ENCODE results near the gene SLC22A31.

SLC22A31 gene

GRCh38 chr16:89219365-89219764, 19.0 kb upstream of the SLC22A31 start:
- in situ Hi-C loops (cut with HindIII; ENCODE audit: low pct_ligation_motif_present, low pct_unique_long_range_greater_than_20kb, low sequenced_read_pairs) = no loop called here
- no peak for DNase-seq

GRCh38 chr16:89217388-89218191, 17.3 kb upstream of the SLC22A31 start, which contains the start of gene ZNF778:
TSS of gene ZNF778 (plus strand) at chr16:89217703. CDS start at chr16:89221128, 3,425 bp downstream.
- DNase-seq = peak; percentile 91
- in situ Hi-C loops (cut with HindIII; ENCODE audit: low pct_ligation_motif_present, low pct_unique_long_range_greater_than_20kb, low sequenced_read_pairs) = no loop called here

GRCh38 chr16:89217138-89217387, 16.7 kb upstream of the SLC22A31 start:
- DNase-seq = no peak
- in situ Hi-C loops (cut with HindIII; ENCODE audit: low pct_ligation_motif_present, low pct_unique_long_range_greater_than_20kb, low sequenced_read_pairs) = no loop called here

- in situ Hi-C loops (cut with HindIII; ENCODE audit: low pct_ligation_motif_present, low pct_unique_long_range_greater_than_20kb, low sequenced_read_pairs) = no loop called here
- DNase-seq = peak; percentile 85
These were observed 16.2 kb upstream of the SLC22A31 start for GRCh38 chr16:89216315-89217137.

GRCh38 chr16:89210904-89211515, 10.7 kb upstream of the SLC22A31 start:
- DNase-seq = no peak
- in situ Hi-C loops (cut with HindIII; ENCODE audit: low pct_ligation_motif_present, low pct_unique_long_range_greater_than_20kb, low sequenced_read_pairs) = no loop called here

GRCh38 chr16:89210165-89210903, 10.0 kb upstream of the SLC22A31 start:
- in situ Hi-C loops (cut with HindIII; ENCODE audit: low pct_ligation_motif_present, low pct_unique_long_range_greater_than_20kb, low sequenced_read_pairs) = no loop called here
- DNase-seq = no peak

GRCh38 chr16:89209522-89210044, 9.2 kb upstream of the SLC22A31 start:
- in situ Hi-C loops (cut with HindIII; ENCODE audit: low pct_ligation_motif_present, low pct_unique_long_range_greater_than_20kb, low sequenced_read_pairs) = no loop called here
- DNase-seq = no peak

- in situ Hi-C loops (cut with HindIII; ENCODE audit: low pct_ligation_motif_present, low pct_unique_long_range_greater_than_20kb, low sequenced_read_pairs) = no loop called here
- no peak for DNase-seq
These were observed 7.7 kb upstream of the SLC22A31 start for GRCh38 chr16:89207993-89208392.

- in situ Hi-C loops (cut with HindIII; ENCODE audit: low pct_ligation_motif_present, low pct_unique_long_range_greater_than_20kb, low sequenced_read_pairs) = no loop called here
- DNase-seq = no peak
These were observed 2.3 kb upstream of the SLC22A31 start for GRCh38 chr16:89202422-89203215.

- in situ Hi-C loops (cut with HindIII; ENCODE audit: low pct_ligation_motif_present, low pct_unique_long_range_greater_than_20kb, low sequenced_read_pairs) = no loop called here
- peak; percentile 32 for DNase-seq
These were observed 1.4 kb upstream of the SLC22A31 start for GRCh38 chr16:89201439-89202377.

GRCh38 chr16:89200850-89201411, 594 bp upstream of the SLC22A31 start:
- in situ Hi-C loops (cut with HindIII; ENCODE audit: low pct_ligation_motif_present, low pct_unique_long_range_greater_than_20kb, low sequenced_read_pairs) = no loop called here
- DNase-seq = no peak

GRCh38 chr16:89199241-89200123, 855 bp downstream of the SLC22A31 start:
- DNase-seq = no peak
- in situ Hi-C loops (cut with HindIII; ENCODE audit: low pct_ligation_motif_present, low pct_unique_long_range_greater_than_20kb, low sequenced_read_pairs) = no loop called here

- DNase-seq = no peak
- in situ Hi-C loops (cut with HindIII; ENCODE audit: low pct_ligation_motif_present, low pct_unique_long_range_greater_than_20kb, low sequenced_read_pairs) = no loop called here
These were observed 1.7 kb downstream of the SLC22A31 start for GRCh38 chr16:89198417-89199240.

- no peak for DNase-seq
- in situ Hi-C loops (cut with HindIII; ENCODE audit: low pct_ligation_motif_present, low pct_unique_long_range_greater_than_20kb, low sequenced_read_pairs) = no loop called here
These were observed 2.5 kb downstream of the SLC22A31 start for GRCh38 chr16:89197633-89198416.

Data from ACHN (cell line).